A549 (cell line): ENCODE data around the gene MS4A4A. TPM values are rescaled to one million over a fixed set of nuclear protein-coding genes. Genes with fewer than 3 reads are reported as not detected.

ENCODE experiments used
- ATAC-seq, 2 experiments: fragments of 200-7000 bp in 1 of 2; fragments of >200 bp in 1 of 2; cut with Nextera tagmentation in 1 of 2; cut with Tn5 transposase in 1 of 2; 3 replicates each; pipeline versions ENCODE4 v1.8.0 to v1.9.1; 2018 to 2020; ENCODE audit warnings: mild to moderate bottlenecking in 1 of 2, moderate library complexity in 1 of 2
- CTCF ChIA-PET: fragments of 300-600 bp; sonication (Branson Sonifier 250); formaldehyde crosslinking; extraction: SDS; loops from one replicate; lab custom pipeline; 2021; ENCODE audit warnings: antibody characterized with exemption, inconsistent platforms; lab: Yijun Ruan, JAX
- POLR2A ChIA-PET: fragments of 350-600 bp; formaldehyde crosslinking; extraction: SDS; loops from one replicate; lab custom pipeline; 2021; ENCODE audit warnings: antibody characterized with exemption, inconsistent platforms; lab: Yijun Ruan, JAX
- DNase-seq, 2 experiments: peaks; one replicate each; pipeline versions ENCODE4 v3.0.0 to v3.0.0-alpha.2; 2011 to 2016; ENCODE audit warnings: low read depth in 1 of 2, low spot score in 1 of 2
- FAIRE-seq: peaks from 2 replicates; lab custom pipeline; 2011; peaks lifted over from hg19 to GRCh38; lab: Jason Lieb, UNC
- H3K27ac ChIP-seq, 2 experiments: fragments of >200 bp; sonication (Bioruptor Twin); formaldehyde crosslinking; 3 replicates each; pipeline ENCODE4 v1.5.1; 2016 to 2017
- H3K4me1 ChIP-seq: fragments of >200 bp; sonication (Bioruptor Twin); formaldehyde crosslinking; 3 replicates; pipeline ENCODE4 v1.6.1; 2016
- H3K4me2 ChIP-seq: fragments of >200 bp; sonication (Bioruptor Twin); formaldehyde crosslinking; 3 replicates; pipeline ENCODE4 v1.6.1; 2016
- H3K4me3 ChIP-seq: fragments of >200 bp; sonication (Bioruptor Twin); formaldehyde crosslinking; 3 replicates; pipeline ENCODE4 v1.5.1; 2016
- H3K9me3 ChIP-seq: fragments of >200 bp; sonication (Bioruptor Twin); formaldehyde crosslinking; 3 replicates; pipeline ENCODE4 v1.6.1; 2016
- CBX2 ChIP-seq: fragments of 200-600 bp; sonication (generic); IDR thresholded peaks from 2 replicates; pipeline ENCODE4 v1.6.1; 2016; ENCODE audit warnings: low read depth, mild to moderate bottlenecking, borderline replicate concordance
- CBX8 ChIP-seq: fragments of 200-600 bp; sonication (generic); IDR thresholded peaks from 2 replicates; pipeline ENCODE4 v1.6.1; 2016
- CHD4 ChIP-seq: fragments of 200-600 bp; sonication (generic); IDR thresholded peaks from 2 replicates; pipeline ENCODE4 v1.6.1; 2016; ENCODE audit warnings: antibody characterized with exemption, mild to moderate bottlenecking, borderline replicate concordance
- EHMT2 ChIP-seq: fragments of 200-600 bp; sonication (generic); IDR thresholded peaks from 2 replicates; pipeline ENCODE4 v1.6.1; 2016; ENCODE audit warnings: antibody characterized with exemption, low read depth, mild to moderate bottlenecking, moderate library complexity
- FOSB ChIP-seq: fragments of 250-450 bp; sonication (Bioruptor Pico); IDR thresholded peaks from 2 replicates; pipeline ENCODE4 v1.5.0; 2020; ENCODE audit warnings: mild to moderate bottlenecking, moderate library complexity
- FOSL2 ChIP-seq, 2 experiments: fragments of 450-650 bp in 1 of 2; fragments of >200 bp in 1 of 2; sonication (Bioruptor Twin) in 1 of 2; formaldehyde crosslinking; IDR thresholded peaks; 2 replicates each; pipeline versions ENCODE4 v1.5.0 to v1.6.1; 2016 to 2020; ENCODE audit warnings: mild to moderate bottlenecking in 1 of 2, moderate library complexity in 1 of 2
- FOXS1 ChIP-seq: fragments of 250-450 bp; sonication (Bioruptor Pico); IDR thresholded peaks from 2 replicates; pipeline ENCODE4 v1.5.0; 2020; ENCODE audit warnings: mild to moderate bottlenecking, moderate library complexity
- HOXA7 ChIP-seq: fragments of 250-450 bp; sonication (Bioruptor Pico); IDR thresholded peaks from 2 replicates; pipeline ENCODE4 v1.5.0; 2020; ENCODE audit warnings: mild to moderate bottlenecking, moderate library complexity
- HOXB13 ChIP-seq: fragments of 250-450 bp; sonication (Bioruptor Pico); IDR thresholded peaks from 2 replicates; pipeline ENCODE4 v1.5.0; 2020; ENCODE audit warnings: low read depth, mild to moderate bottlenecking, moderate library complexity
- JUN ChIP-seq, 2 experiments: fragments of >200 bp; sonication (Bioruptor Twin); formaldehyde crosslinking; IDR thresholded peaks; 2 replicates in 1 of 2; 3 replicates in 1 of 2; pipeline ENCODE4 v1.6.1; 2016 to 2017
- KDM1A ChIP-seq: fragments of 200-600 bp; sonication (generic); IDR thresholded peaks from 2 replicates; pipeline ENCODE4 v1.6.1; 2016; ENCODE audit warnings: low read depth, mild to moderate bottlenecking
- MYC ChIP-seq: IDR thresholded peaks from 2 replicates; pipeline ENCODE4 v1.6.1; 2012; ENCODE audit warnings: mild to moderate bottlenecking, inconsistent platforms, low read length, improper control_type of control experiment, borderline replicate concordance
- NFE2L2 ChIP-seq: fragments of 150-350 bp; conservative IDR thresholded peaks from 2 replicates; pipeline ENCODE4 v1.6.1; 2014; ENCODE audit warnings: low read length
- PHF8 ChIP-seq: fragments of 200-600 bp; sonication (generic); IDR thresholded peaks from 2 replicates; pipeline ENCODE4 v1.6.1; 2016; ENCODE audit warnings: low read depth, mild to moderate bottlenecking, antibody characterized with exemption, moderate library complexity, borderline replicate concordance
- POLR2A ChIP-seq: IDR thresholded peaks from 2 replicates; pipeline ENCODE4 v1.6.1; 2012; ENCODE audit warnings: mild to moderate bottlenecking, low read length
- RNF2 ChIP-seq: fragments of 200-600 bp; sonication (generic); IDR thresholded peaks from 2 replicates; pipeline ENCODE4 v1.6.1; 2016; ENCODE audit warnings: low read depth, mild to moderate bottlenecking, antibody characterized with exemption, moderate library complexity, borderline replicate concordance
- SMC3 ChIP-seq: fragments of >200 bp; sonication (Bioruptor Twin); formaldehyde crosslinking; IDR thresholded peaks from 3 replicates; pipeline ENCODE4 v1.6.1; 2018; ENCODE audit warnings: inconsistent platforms
- SREBF2 ChIP-seq: fragments of 450-650 bp; IDR thresholded peaks from 2 replicates; pipeline ENCODE4 v1.6.1; 2014; ENCODE audit warnings: mild to moderate bottlenecking, moderate library complexity
- TFCP2L1 ChIP-seq: fragments of 250-450 bp; sonication (Bioruptor Pico); IDR thresholded peaks from 2 replicates; pipeline ENCODE4 v1.5.0; 2021; ENCODE audit warnings: mild to moderate bottlenecking
- TP53 ChIP-seq: fragments of 250-450 bp; sonication (Bioruptor Pico); IDR thresholded peaks from 2 replicates; pipeline ENCODE4 v1.5.0; 2021; ENCODE audit warnings: mild to moderate bottlenecking, moderate library complexity
- WGBS: methylation state at CpG from one replicate; pipeline ENCODE4 v1.1.6; 2017; ENCODE audit errors: missing lambda C conversion rate; 5-methylcytosine and 5-hydroxymethylcytosine counted together
- polyA plus RNA-seq, 4 experiments: library from polyadenylated mRNA; depleted of rRNA in 3 of 4; stranded (reverse); fragments of >200 nt; fragmentation: RNase III in 1 of 4; extraction: RNeasy Plus Mini Kit Qiagen cat#74134 plus additional on column Dnase treatment in 1 of 4; gene quantifications; 2 replicates in 3 of 4; 3 replicates in 1 of 4; pipeline ENCODE4 v1.2.3, GENCODE V29; 2011 to 2017
- TF ChIP-seq, protein P1 (sequence below): IDR thresholded peaks from 2 replicates; pipeline ENCODE4 v1.6.1; 2012
- TF ChIP-seq, protein P2 (sequence below): fragments of 200-600 bp; sonication (generic); IDR thresholded peaks from 2 replicates; pipeline ENCODE4 v1.6.1; 2016; ENCODE audit warnings: antibody characterized with exemption, mild to moderate bottlenecking, moderate library complexity

Gene MS4A4A
- polyA plus RNA-seq, 2 of the 4 experiments (the other 2 are of a cell fraction), result not detected

DNA sequence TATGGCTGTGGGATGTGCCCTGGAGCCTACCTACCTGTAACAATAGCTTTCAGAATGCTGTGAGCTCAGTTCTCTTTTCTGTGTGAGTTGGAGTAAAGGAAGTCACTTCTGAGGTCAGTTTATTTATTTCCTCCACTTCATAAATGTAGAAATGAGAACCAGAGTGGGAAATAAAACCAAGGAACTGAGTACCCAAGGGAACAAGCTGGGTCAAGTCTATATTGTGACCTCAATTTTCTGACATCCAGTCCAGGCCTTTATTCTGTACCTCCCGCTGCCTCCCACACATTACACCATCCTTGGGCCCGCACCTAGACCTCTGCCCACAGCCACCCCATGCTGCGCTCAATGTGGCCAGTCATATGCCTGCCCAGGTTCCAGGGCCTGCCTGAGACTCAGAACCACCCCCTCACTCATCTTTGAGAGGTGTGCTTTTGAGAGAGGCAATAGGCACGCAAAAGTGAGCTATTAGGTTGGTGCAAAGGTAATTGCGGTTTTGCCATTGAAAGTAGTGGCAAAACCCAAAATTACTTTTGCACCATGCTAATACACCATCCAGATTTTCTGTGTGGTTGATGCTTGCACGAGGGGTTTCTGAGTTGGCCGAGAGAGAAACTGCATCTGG, 56.4 kb downstream of the MS4A4A start:
- no peak for DNase-seq
- Histone ChIP-seq H3K9me3 (no peaks in the 10 kb centered on the region), H3K4me1 (no peaks in the 10 kb centered on the region), H3K27ac (no peak overlapping the region), H3K4me3 (no peak overlapping the region), H3K4me2 (no peak overlapping the region)
- WGBS, result 22% methylated on average over 7 of the region's 7 CpGs
- FAIRE-seq, result no peak
- POLR2A ChIA-PET, result no interaction called here
- ATAC-seq, result no peak
- CTCF ChIA-PET, result interaction anchor here (1.3 to 1.6 kb wide), 2 partner anchors 8 to 282 kb away, joined by 4 read pairs; no protein-coding TSS in a partner anchor
- TF ChIP-seq FOSB (CRISPR knock-in tag), result no peak
- no peak for TF ChIP-seq HOXA7 (CRISPR knock-in tag)
- no peak for TF ChIP-seq NFE2L2
- TF ChIP-seq CBX8, result no peak
- no peak for TF ChIP-seq FOXS1 (CRISPR knock-in tag)
- TF ChIP-seq FOSL2 (IDR thresholded peaks at IDR 0.05), result no peak
- no peak for TF ChIP-seq FOSL2 (CRISPR knock-in tag; IDR thresholded peaks at IDR 0.05)
- TF ChIP-seq CHD4, result no peak
- TF ChIP-seq, protein P1, sequence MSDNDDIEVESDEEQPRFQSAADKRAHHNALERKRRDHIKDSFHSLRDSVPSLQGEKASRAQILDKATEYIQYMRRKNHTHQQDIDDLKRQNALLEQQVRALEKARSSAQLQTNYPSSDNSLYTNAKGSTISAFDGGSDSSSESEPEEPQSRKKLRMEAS, result no peak
- TF ChIP-seq EHMT2, result no peak
- TF ChIP-seq HOXB13 (CRISPR knock-in tag), result no peak
- no peak for TF ChIP-seq RNF2
- no peak for TF ChIP-seq SREBF2
- TF ChIP-seq CBX2, result no peak
- TF ChIP-seq KDM1A, result no peak
- no peak for TF ChIP-seq TFCP2L1 (CRISPR knock-in tag)
- TF ChIP-seq, protein P2, sequence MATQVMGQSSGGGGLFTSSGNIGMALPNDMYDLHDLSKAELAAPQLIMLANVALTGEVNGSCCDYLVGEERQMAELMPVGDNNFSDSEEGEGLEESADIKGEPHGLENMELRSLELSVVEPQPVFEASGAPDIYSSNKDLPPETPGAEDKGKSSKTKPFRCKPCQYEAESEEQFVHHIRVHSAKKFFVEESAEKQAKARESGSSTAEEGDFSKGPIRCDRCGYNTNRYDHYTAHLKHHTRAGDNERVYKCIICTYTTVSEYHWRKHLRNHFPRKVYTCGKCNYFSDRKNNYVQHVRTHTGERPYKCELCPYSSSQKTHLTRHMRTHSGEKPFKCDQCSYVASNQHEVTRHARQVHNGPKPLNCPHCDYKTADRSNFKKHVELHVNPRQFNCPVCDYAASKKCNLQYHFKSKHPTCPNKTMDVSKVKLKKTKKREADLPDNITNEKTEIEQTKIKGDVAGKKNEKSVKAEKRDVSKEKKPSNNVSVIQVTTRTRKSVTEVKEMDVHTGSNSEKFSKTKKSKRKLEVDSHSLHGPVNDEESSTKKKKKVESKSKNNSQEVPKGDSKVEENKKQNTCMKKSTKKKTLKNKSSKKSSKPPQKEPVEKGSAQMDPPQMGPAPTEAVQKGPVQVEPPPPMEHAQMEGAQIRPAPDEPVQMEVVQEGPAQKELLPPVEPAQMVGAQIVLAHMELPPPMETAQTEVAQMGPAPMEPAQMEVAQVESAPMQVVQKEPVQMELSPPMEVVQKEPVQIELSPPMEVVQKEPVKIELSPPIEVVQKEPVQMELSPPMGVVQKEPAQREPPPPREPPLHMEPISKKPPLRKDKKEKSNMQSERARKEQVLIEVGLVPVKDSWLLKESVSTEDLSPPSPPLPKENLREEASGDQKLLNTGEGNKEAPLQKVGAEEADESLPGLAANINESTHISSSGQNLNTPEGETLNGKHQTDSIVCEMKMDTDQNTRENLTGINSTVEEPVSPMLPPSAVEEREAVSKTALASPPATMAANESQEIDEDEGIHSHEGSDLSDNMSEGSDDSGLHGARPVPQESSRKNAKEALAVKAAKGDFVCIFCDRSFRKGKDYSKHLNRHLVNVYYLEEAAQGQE, result no peak
- no peak for TF ChIP-seq PHF8
- TF ChIP-seq JUN (IDR thresholded peaks at IDR 0.05), result no peak

DNA sequence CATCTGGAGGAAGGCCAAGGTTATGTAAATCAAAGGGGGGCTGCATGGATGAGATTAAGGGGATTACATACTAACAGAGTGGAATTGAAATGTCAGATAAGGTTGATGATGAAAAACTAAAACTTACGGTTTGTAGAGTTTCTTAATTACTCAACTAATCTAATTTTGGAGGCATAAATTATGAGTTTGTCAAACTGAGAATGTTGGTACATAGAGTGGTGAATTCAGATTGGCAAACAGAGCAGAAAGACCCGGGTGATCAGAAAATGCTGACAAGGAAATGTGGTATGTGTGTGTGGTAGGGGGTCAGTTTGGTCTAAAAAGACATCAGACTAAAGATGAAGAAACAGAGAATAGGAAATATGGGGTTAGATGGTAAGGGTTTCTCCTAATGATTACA, 57.6 kb downstream of the MS4A4A start:
- 2% methylated on average over 2 of the region's 2 CpGs for WGBS
- Histone ChIP-seq H3K27ac (no peak overlapping the region), H3K4me1 (no peaks in the 10 kb centered on the region), H3K9me3 (no peaks in the 10 kb centered on the region), H3K4me3 (no peak overlapping the region), H3K4me2 (no peak overlapping the region)
- FAIRE-seq (no peak), ATAC-seq (no peak), DNase-seq (no peak)
- TF ChIP-seq EHMT2, result no peak
- no peak for TF ChIP-seq SMC3
- TF ChIP-seq MYC, result no peak
- TF ChIP-seq TFCP2L1 (CRISPR knock-in tag), result no peak
- TF ChIP-seq JUN (IDR thresholded peaks at IDR 0.05), result no peak
- TF ChIP-seq POLR2A, result no peak
- TF ChIP-seq CBX8, result no peak
- TF ChIP-seq TP53 (CRISPR knock-in tag), result no peak
- CTCF ChIA-PET, result no interaction called here
- POLR2A ChIA-PET, result no interaction called here
